CD4-positive, alpha-beta T cell treated with Interleukin-1 beta for 1 hour (primary cell): Measurements from ENCODE around the gene PRELID3B.

Source experiments
- DNase-seq, 2 donors: peaks; one replicate each; pipeline ENCODE4 v3.0.0-alpha.2; 2020 to 2022

PRELID3B gene

GRCh38 chr20:59007665-59008511 is 34.7 kb downstream of the PRELID3B start:
- peak; percentile 31 to 82 for DNase-seq

GRCh38 chr20:59006864-59007664 is 35.5 kb downstream of the PRELID3B start, which contains the start of gene CTSZ:
Gene CTSZ (minus strand): TSS chr20:59007254. CDS start chr20:59007128, 126 bp downstream.
- DNase-seq = peak; percentile 45 to 63

- no peak for DNase-seq
Measured at GRCh38 chr20:59006167-59006863, 36.3 kb downstream of the PRELID3B start.

DNA sequence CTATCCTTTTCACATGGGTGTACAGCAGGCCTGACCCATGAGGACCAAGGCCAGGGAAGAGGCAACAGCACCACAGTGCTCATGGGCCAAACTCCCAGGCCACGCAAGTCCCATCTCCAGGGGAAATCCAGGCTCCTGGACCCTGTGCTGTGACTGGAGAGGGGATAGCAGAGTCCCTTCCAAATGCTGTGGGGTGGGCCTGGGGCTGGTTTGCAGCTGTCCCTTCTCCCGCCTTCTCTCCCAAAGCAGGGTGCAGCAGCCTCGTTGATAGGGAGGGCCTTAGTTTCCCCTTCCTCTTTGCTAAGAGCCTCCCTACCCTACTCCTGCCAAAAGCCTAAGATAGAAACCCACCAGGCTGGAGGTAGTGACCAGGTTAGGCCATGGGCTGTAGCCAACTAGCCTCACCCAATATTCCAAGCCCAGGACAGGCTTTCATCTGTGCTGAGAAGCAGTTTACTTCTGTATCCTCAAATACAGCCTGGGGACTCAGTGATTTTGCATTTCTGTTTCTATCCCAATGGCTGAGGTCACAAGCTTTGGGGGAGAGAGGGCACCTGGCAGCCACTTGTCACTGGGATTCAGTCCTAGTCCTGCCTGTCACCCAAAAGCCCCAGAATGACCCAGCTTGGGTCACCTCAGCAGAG is 36.9 kb downstream of the PRELID3B start:
- DNase-seq = no peak

DNA sequence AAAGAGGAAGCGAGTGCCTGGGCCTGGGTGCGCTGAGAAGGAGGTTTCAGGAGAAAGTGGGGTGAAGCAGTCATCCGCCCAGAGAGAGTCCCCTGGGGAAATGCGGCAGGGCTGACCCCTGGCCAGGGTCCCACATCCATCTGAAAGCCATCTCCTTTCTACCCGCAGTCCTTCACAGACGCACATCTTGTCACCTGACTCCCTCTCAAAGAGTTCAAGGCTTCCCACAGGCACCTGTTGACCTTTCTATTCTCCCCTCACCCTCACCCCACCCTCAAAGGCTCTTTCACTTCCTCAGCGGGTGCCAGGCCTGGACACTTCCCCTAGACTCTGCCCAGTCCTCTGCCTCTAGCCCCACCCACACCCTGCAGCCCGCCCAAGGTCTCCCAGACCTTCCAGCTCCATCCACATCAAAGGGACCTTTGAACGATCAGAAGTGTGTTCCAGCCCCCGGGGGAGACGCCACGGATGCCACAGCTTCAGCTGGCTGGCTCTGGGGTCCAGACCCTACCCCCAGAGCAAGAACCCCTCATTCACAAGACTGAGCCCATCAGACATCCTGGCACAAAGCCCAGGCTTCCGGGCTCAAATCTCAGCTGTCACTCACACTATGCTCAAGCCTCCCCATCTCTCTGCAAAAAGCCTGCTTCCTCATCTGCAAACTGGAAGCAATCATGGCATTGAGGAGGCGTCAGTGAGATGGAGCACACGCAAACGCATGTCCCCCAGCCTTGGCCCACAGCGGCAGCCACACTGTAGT is 37.6 kb downstream of the PRELID3B start:
- DNase-seq = peak; percentile 46 to 85

GRCh38 chr20:59004493-59004762 is 38.2 kb downstream of the PRELID3B start:
- peak in 1 of 2 donors; percentile 58 for DNase-seq

- DNase-seq = no peak
Measured at GRCh38 chr20:59003836-59004492, 38.6 kb downstream of the PRELID3B start.

DNA sequence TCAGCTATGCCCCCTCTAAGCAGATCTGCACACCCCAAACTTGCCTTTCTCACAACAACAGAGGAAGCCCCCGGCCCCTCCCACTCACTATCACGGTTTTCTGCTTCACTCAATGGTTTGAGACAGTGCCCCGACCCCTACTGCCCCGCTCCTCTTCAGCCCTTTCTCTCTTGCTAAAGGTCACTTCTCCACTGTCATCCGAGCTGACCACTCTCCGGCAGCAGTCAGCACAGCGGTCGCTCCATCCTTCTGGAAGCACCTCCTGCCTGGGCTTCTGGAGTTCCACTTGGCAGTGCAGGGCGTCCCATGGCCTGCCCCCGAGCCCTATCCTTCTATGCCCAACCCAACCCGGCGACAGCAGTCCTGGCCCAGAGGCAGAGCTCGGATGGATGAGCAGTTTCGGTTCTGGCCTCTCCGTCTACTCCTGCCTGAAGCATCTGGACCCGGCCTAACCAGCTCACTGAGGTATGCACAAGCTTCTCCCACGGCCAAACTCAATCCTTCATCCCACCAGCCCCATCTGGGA is 39.6 kb downstream of the PRELID3B start:
- no peak for DNase-seq

GRCh38 chr20:59002388-59002787 is 40.2 kb downstream of the PRELID3B start:
- DNase-seq = no peak

- no peak for DNase-seq
Measured at GRCh38 chr20:59001449-59002171, 41.0 kb downstream of the PRELID3B start.

- no peak for DNase-seq
Measured at GRCh38 chr20:59001068-59001448, 41.5 kb downstream of the PRELID3B start.

DNA sequence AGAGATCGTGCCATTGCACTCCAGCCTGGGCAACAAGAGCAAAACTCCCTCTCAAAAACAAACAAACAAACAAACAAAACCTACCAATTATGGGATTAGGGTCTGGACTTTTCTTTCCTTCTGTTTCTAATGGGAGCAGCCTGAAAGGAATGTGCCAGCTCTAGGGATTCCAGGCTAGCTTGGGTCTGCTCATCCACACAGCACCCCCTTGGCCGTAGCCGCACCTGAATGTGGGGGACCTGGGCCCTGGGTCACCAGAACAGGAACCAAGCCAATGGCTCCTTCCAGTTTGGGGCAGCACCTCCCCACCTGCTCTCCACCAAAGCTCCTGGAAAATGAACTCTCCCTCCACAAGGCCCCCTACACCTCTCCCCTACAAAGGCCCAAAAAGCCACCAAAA is 42.3 kb downstream of the PRELID3B start:
- DNase-seq = no peak

- no peak for DNase-seq
Measured at GRCh38 chr20:58998656-58999055, 43.9 kb downstream of the PRELID3B start.

DNA sequence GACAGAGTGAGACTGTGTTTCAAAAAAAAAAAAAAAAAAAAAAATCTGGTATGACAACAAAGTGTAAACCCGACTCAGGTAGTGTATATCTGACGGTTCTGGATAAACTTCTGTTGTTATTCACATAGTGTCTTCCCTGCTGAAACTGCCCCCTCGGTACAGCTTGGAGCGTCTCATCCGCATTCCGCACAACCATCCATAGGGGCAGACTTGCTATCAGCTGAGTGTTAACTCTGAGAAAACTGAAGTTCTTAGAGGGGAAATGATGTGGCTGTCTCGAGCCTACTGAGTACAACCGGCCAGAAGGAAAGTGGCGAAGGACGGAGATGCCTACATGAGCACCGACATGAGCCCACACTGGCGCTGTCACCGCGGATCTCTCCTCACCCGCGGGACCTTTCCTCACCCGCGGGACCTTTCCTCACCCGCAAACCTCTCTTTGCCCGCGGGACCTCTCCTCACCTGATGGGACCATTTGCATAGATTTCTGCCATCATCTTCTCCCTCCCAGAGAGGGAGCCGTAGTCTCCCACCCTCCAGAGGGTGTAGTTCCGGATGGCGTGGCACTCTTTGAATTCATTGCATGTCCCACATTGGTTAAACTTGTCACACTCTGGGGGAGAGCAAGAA is 45.3 kb downstream of the PRELID3B start:
- no peak for DNase-seq

- no peak for DNase-seq
Measured at GRCh38 chr20:58996226-58996611, 46.4 kb downstream of the PRELID3B start.

DNA sequence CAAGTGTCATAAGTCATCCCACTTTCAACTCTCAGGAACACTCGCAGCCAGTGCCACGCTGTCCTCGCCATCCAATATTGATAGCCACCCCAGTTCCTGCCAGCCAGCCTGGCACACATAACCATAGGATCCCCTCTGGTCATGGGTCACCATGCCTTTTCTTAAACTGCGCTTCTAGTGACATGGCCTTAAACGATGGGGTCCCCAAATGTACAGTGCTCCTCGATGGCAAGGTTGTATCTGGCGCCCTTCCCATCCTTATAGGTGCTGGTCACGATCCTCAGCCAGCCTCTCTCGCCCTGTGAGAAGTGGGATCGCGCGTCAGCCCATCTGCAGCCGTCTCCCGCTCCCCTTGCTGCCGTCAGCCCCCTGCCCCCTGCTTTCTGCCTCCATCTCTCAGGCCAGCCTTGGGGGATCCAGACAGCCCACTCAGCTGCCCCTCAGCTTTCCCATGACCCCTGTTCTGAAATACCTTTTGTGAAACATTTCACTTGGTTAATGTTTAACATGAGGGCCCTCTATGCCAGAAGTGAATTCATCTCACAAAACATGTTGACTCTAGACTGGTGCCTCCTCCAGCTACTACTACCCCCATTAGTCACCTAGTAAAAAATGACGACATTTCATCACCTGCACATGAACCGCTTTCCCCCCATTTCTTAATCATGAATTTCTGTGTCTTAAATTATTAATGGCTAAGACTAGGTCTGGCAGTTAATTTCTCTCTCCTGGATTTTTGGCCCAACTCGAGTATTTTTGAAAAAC is 46.9 kb downstream of the PRELID3B start:
- no peak for DNase-seq

- DNase-seq = no peak
Measured at GRCh38 chr20:58994390-58995159, 48.0 kb downstream of the PRELID3B start.
